NCI-H2029 treated with DMSO at 0.1 percent for 48 hours (cell line): ENCODE results near the gene CCDC183.
"Not testable (repeated sequence)": the region's sequence is repeated elsewhere in the genome, so short reads cannot be mapped to it uniquely, and the experiment has no call there.

Source experiments
- DNase-seq: peaks from one replicate; lab custom pipeline; 2025; lab: John Stamatoyannopoulos, UW

Gene CCDC183

DNA sequence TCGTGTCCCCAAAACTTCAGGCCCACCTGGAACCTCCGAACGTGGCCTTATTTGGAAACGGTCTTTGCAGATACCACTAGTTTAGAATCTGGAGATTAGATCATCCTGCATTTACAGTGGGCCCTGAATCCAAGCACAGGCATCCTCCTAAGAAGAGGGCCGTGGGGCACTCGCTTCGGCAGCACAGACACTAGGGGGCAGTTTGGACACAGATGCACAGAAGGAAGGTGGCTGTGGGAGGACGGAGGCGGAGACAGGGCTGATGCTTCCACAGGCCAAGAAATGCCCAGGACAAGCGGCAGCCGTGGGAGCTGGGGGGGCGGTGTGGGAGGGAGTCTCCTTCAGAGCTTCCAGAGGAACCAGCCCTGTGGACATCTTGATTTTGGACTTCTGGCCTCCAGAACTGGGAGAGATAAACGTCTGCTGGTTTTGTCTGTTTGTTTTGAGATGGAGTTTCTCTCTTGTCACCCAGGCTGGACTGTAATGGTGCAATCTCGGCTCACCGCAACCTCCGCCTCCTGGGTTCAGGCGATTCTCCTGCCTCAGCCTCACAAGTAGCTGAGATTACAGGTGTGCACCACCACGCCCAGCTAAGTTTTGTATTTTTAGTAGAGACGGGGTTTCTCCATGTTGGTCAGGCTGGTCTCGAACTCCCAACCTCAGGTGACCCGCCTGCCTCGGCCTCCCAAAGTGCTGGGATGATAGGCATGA lies 35.1 kb upstream of the CCDC183 start:
- not testable (repeated sequence) for DNase-seq

GRCh38 chr9:136761545-136761981 lies 34.6 kb upstream of the CCDC183 start:
- no peak for DNase-seq

DNA sequence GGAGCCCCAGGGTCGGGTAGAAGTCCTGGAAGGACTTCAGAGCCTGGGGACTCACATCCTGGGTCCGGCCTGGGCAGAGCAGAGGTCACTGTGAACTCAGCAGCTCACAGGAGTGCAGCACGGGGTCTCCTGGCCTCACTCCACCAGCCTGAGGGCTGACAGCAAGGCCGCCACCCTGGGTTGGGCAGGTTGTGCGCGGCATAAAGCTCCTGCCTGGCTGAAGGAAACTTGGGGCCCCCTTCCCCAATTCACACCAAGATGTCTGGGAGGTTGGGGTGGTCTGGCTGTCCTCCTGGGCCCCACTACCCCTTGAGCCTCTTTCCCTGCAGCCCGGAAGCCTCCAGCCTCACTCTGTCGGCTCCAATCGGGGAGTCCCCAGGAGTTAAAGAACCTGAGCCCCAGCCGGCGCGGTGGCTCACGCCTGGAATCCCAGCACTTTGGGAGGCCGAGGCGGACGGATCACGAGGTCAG lies 33.9 kb upstream of the CCDC183 start:
- DNase-seq, result no peak

DNA sequence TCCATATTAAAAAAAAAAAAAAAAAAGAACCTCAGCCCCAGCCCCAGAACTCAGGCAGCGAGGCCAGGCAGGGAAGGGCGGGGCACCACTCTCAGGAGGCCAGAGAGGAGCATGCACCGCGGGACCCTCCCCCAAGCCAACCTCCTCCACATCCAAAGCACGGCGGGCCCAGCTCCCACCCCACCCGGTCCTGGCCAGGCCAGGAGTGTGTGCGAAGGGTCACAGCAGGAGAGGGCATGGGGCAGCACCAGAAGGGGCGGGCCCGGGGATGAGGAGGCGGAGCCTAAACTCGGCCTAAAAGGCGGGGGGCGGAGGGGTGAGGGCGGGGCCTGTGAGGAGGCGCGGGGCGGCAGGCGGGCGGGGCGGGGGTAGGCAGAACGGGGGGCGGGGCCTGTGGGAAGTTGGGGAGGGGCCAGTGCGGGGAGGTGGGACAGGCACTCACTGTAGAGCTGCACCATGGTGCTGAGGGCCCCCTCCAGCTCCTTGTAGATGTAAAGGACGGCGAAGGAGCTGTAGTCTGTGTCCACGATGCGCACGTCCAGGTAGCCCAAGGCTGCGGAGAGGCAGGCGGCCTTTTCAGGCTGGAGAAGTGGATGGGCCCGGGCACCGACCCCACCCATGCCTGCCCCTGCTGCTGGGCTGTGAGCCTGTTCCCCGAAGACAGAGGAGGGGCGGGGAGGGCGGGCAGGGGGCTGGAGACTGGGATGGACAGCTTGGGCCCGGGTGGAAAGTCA lies 33.1 kb upstream of the CCDC183 start:
- no peak for DNase-seq

DNA sequence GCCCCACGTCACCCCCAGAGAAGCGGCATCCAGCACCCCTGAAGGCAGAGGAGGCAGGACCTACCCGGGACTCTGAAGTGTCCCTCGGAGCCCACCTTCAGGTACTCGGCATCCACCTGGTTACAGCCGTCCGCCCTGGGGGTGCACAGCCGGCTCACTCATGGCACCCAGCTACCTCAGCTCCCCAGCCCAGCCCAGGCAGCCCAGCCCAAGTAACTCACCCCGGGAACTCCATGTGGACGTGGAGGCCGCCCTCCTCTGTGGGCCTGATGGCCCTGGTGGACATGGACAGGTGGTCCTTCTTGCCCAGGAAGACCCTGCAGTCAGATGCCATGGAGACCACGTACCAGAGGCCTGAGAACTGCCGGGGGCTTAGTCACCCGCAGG lies 32.5 kb upstream of the CCDC183 start:
- DNase-seq, result no peak

- no peak for DNase-seq
These were observed 31.7 kb upstream of the CCDC183 start, which contains the start of gene LCN15 for GRCh38 chr9:136764301-136764891. Gene LCN15 (minus strand): TSS chr9:136764518. CDS start chr9:136764488, 30 bp downstream.

DNA sequence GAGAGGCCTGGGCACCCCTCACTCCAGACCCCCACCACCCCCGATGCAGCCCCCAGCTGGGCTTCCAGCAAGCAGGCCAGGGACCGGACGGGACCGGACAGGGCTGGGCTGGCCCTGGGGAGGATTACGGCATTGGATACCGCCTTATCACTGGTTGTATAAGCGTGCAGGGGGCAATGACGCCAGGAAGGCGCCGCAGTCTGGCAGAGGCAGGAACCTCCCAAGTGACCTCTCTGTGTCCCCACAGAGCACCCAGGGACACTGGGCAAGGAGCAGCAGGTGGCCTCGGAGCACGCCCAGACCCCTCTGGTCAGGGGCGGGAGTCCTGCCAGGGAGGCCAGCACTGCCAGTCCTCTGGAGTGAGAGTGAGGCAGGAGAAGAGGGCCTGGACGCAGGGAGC lies 31.1 kb upstream of the CCDC183 start:
- no peak for DNase-seq

DNA sequence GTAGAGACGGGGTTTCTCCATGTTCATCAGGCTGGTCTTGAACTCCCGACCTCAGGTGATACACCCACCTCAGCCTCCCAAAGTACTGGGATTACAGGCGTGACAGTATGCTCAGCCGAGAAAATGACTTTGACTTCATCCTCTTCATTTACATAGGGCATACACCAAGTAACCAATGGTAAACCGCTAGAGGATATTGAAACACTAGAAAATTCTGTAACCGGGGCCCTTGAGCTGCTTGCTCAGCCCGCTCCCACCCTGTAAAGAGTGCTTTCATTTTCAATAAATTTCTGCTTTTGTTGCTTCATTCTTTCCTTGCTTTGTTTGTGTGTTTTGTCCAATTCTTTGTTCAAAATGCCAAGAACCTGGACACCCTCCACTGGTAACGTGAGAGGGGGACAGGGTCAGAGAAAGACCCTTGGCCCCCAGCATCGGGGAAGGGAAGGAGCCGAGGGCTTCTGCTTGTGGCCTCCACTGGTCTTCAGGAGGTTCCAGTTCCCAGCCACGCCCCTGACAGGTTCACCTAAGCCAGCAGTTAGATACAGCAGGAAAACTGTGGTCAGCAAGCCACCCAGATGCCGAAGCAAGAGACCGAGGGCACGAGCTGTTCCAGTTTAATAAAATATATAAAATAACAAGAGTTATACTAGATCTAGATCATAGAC lies 30.3 kb upstream of the CCDC183 start:
- DNase-seq, result not testable (repeated sequence)

- DNase-seq, result peak; percentile 54
These were observed 29.6 kb upstream of the CCDC183 start for GRCh38 chr9:136766410-136767120.

DNA sequence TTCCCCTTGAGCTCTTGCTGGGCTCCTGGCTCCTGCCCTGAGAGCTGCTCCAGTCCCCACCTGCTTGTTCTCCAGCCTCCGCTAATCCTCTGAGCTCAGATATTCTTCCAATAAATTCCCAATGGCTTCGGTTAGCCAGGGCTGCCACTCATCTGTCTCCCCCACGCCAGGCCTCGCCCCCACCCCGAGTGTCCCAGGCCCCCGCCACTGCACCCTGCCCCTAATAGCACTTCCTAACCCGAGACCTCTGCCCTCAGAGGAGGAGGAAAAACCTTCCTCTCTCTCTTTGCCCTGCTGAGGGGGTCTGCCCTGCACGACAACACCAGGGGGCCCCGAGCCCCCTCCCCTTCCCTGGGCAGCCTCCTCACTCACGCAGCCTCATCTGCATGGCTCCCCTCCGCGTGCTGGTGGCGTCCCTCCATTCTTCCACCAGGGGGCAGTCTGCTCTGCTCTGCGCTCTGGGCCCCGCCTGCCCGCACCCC lies 26.4 kb upstream of the CCDC183 start:
- DNase-seq, result no peak

GRCh38 chr9:136771907-136772415 lies 24.2 kb upstream of the CCDC183 start:
- DNase-seq, result no peak

DNA sequence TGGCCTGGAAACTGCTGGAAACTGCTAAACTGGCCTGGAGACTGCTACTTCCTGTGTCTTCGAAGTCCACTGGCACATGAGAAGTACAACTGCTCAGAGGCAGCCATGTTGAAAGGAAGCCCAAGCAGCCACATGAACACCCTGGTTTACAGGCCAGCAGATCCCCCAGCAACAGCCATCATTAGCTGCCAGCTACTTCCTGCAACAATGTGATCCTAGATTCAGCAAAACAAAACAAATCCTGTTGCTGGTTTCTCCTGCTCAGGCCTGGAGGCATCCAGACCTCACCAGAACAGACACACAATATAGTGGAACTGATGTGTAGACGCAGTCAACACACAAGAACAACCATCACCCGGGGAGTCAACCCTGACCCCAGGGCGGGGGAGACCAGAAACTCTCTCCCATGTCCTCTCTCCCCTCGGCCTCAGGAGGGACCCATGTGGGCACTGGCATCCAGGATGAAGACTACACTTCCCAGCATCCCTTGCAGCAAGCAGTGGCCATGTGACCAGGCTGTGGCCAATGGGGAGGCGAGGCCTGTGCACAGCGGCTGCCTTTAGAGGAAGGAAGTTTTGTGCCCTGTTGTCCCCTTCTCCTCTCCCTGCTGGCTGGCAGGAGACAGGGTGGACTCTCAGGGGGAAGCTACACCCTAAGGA lies 22.6 kb upstream of the CCDC183 start:
- DNase-seq, result no peak

- DNase-seq, result no peak
These were observed 21.6 kb upstream of the CCDC183 start for GRCh38 chr9:136774416-136775045.

DNA sequence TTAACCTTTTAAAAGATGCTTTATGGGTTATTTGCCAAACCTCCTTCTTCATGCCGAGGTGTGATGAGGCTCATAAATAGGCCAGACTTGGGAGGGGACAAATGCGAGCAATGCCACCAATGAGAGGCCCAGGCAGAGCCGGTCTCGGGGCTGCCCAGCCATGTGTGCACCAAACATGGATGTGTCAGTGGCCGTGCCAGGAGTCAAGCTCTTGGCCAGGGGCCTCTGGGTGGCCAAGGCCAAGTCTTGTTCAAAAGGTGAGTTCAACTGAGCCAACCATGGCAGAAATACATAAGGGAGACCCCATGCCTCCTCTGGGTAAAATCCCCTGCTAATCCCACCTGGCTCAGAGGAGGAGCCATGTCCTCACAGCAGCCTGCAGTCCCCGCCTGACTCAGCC lies 20.9 kb upstream of the CCDC183 start:
- DNase-seq, result no peak

- no peak for DNase-seq
These were observed 19.2 kb upstream of the CCDC183 start for GRCh38 chr9:136776947-136777346.

DNA sequence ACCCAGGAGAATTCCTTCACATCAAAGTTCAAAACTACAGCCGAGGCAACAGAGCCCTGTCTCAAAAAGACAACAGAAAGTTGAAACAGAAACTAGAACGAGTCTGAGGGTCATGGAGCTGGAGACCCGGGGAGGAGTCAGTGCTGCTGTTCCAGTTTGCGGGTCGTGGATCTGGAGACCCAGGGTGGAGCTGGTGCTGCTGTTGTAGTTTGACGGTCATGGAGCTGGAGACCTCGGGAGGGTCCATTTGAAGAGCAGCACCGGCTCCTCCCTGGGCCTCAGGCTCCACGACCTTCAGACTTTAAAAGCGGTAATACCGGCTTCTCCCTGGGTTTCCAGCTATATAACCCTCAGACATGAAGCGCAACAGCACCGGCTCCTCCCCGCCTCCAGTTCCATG lies 18.8 kb upstream of the CCDC183 start:
- no peak for DNase-seq

- DNase-seq, result no peak
These were observed 16.3 kb upstream of the CCDC183 start for GRCh38 chr9:136779808-136780207.

DNA sequence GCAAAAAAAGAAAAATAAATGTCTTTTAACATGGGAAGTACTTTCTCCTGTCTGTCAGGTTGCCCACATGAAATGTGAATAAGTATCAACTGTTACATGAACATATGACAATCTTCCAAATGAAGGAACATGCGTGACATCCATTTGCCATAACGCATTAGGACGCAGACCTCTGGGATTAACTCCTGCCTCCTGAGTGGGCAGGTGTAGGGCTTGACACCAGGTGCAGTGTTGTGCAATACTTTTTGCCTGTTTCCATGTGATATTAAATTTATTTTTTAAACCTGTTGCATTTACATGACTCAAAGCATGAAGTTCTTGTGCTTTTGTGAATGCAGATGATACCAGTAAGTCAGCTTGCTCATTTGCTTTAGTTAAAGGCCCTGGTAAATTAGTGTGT lies 13.7 kb upstream of the CCDC183 start:
- no peak for DNase-seq

GRCh38 chr9:136784249-136784996 lies 11.7 kb upstream of the CCDC183 start:
- DNase-seq, result no peak

- DNase-seq, result no peak
These were observed 11.2 kb upstream of the CCDC183 start for GRCh38 chr9:136784997-136785361.
